ENCODE data around the gene HK1. TPM values are rescaled to one million over a fixed set of nuclear protein-coding genes. Genes with fewer than 3 reads are reported as not detected.

HK1 gene
- total and polyA plus RNA-seq, 2 of the 4 experiments (the other 2 are of a cell fraction), result 53.7 to 90.5 TPM

- H3K27ac ChIP-seq (ENCODE audit: insufficient read depth, low read length), result no peak overlapping the region
- H3K9me1 ChIP-seq (ENCODE audit: insufficient read depth, low read length), result no peaks in the 10 kb centered on the region
- H2AK9ac ChIP-seq (replicated peaks; ENCODE audit: low read depth, low read length, poor library complexity), result no peak overlapping the region
- H3K27me3 ChIP-seq (ENCODE audit: control insufficient read depth, insufficient read depth, low read length), result peaks cover 20% of the 10 kb centered on the region
- BruUV-seq (replicated peaks), result no TSS peak
- no peak overlapping the region for H3K14ac ChIP-seq (replicated peaks; ENCODE audit: low read depth, low read length)
- H2BK120ac ChIP-seq (ENCODE audit: low read depth, low read length), result no peak overlapping the region
- no peak overlapping the region for H3K9ac ChIP-seq (ENCODE audit: low read depth, low read length)
- H2BK15ac ChIP-seq (ENCODE audit: low read depth, low read length), result no peak overlapping the region
- H3K4me3 ChIP-seq (ENCODE audit: insufficient read depth, low read depth, low read length), result no peak overlapping the region
- H3K23ac ChIP-seq (ENCODE audit: low read depth, low read length), result peak overlapping the region; percentile 34; the same call in 1 of the 2 replicates
- TF ChIP-seq MXI1 (IDR thresholded peaks at IDR 0.05; ENCODE audit: borderline replicate concordance, low read depth, low read length) (no peak), RAD21 (IDR thresholded peaks at IDR 0.05; ENCODE audit: low read length) (no peak), CHD1 (IDR thresholded peaks at IDR 0.05; ENCODE audit: low read depth, low read length) (no peak), USF2 (IDR thresholded peaks at IDR 0.05; ENCODE audit: low read depth, low read length) (no peak), CEBPB (IDR thresholded peaks at IDR 0.05; ENCODE audit: low read depth, low read length) (no peak)
- H2BK5ac ChIP-seq (ENCODE audit: low read depth, low read length, poor library complexity, severe bottlenecking), result no peak overlapping the region
- H2AK5ac ChIP-seq (ENCODE audit: low read depth, low read length), result no peak overlapping the region
- in situ Hi-C loops (cut with MboI; ENCODE audit: low sequenced_read_pairs) (no loop called here), dilution Hi-C loops (cut with HindIII; ENCODE audit: low sequenced_read_pairs, unreplicated experiment) (no loop called here), intact Hi-C loops (cut with micrococcal nuclease) (no loop called here)
- H4K20me1 ChIP-seq (ENCODE audit: insufficient read depth, low read length), result no peaks in the 10 kb centered on the region
- no peaks in the 10 kb centered on the region for H3K4me1 ChIP-seq (ENCODE audit: control insufficient read depth, insufficient read depth, low read length)
- H3K36me3 ChIP-seq (ENCODE audit: control insufficient read depth, insufficient read depth, low read length), result no peaks in the 10 kb centered on the region
- CTCF ChIA-PET, result interaction anchor here (0.5 kb wide), 1 partner anchor 111 kb away, joined by 5 read pairs; no protein-coding TSS in a partner anchor
- H4K8ac ChIP-seq (ENCODE audit: low read depth in 2 of 2, low read length in 2 of 2), result no peak overlapping the region
- POLR2A ChIA-PET (ENCODE audit: unreplicated experiment), result no interaction called here
- H3K79me1 ChIP-seq (ENCODE audit: low read depth in 1 of 2, low read length in 2 of 2), result no peaks in the 10 kb centered on the region
- no peak overlapping the region for H2BK20ac ChIP-seq (ENCODE audit: low read depth, low read length)
- H3K4me2 ChIP-seq (ENCODE audit: low read depth, low read length), result no peak overlapping the region
- no peaks in the 10 kb centered on the region for H3K9me3 ChIP-seq (ENCODE audit: control insufficient read depth, insufficient read depth, low read length)
- H2AFZ ChIP-seq (replicated peaks; ENCODE audit: low read length, poor library complexity), result no peak overlapping the region
- DNase-seq (no peak), ATAC-seq (ENCODE audit: low read depth) (no peak)
- H4K5ac ChIP-seq (ENCODE audit: low read depth, low read length), result no peak overlapping the region
- WGBS, 2 experiments (ENCODE audit: extremely low coverage in 2 of 2, insufficient read length in 1 of 2), result 75% methylated on average over 4 of the region's 11 CpGs; no CpG with 5 or more reads in 1 of the 2 experiments
- no peak overlapping the region for H3K18ac ChIP-seq (ENCODE audit: low read depth, low read length)
- H3K4ac ChIP-seq (ENCODE audit: low read depth, low read length), result no peak overlapping the region
- H4K91ac ChIP-seq (ENCODE audit: insufficient read depth, low read depth, low read length), result no peak overlapping the region
- no peak overlapping the region for H3K56ac ChIP-seq (ENCODE audit: extremely low read depth, insufficient read depth, low read length)
These were observed 36.0 kb upstream of the HK1 start for GRCh38 chr10:69242040-69242851.
